ENCODE measurements around the gene TYW1.
"Not testable (repeated sequence)": the region's sequence is repeated elsewhere in the genome, so short reads cannot be mapped to it uniquely, and the experiment has no call there.

The TYW1 gene

GRCh38 chr7:66970310-66970709, 26.3 kb upstream of the TYW1 start:
- no peak for TF ChIP-seq JUND (IDR thresholded peaks at IDR 0.05; ENCODE audit: low read depth)
- in situ Hi-C loops (cut with HindIII; ENCODE audit: low pct_unique_long_range_greater_than_20kb, low sequenced_read_pairs) = no loop called here
- DNase-seq (ENCODE audit: low read depth in 1 of 2, low spot score in 1 of 2) = no peak

- TF ChIP-seq JUND (IDR thresholded peaks at IDR 0.05; ENCODE audit: low read depth) = no peak
- in situ Hi-C loops (cut with HindIII; ENCODE audit: low pct_unique_long_range_greater_than_20kb, low sequenced_read_pairs) = no loop called here
- peak in 1 of 2 experiments; percentile 37 for DNase-seq (ENCODE audit: low read depth in 1 of 2, low spot score in 1 of 2)
Observed at GRCh38 chr7:66974986-66975590, 21.5 kb upstream of the TYW1 start.

- in situ Hi-C loops (cut with HindIII; ENCODE audit: low pct_unique_long_range_greater_than_20kb, low sequenced_read_pairs); DNase-seq (ENCODE audit: low read depth in 1 of 2, low spot score in 1 of 2): not testable (repeated sequence)
Observed at GRCh38 chr7:66978312-66978711, 18.3 kb upstream of the TYW1 start.

- in situ Hi-C loops (cut with HindIII; ENCODE audit: low pct_unique_long_range_greater_than_20kb, low sequenced_read_pairs); DNase-seq (ENCODE audit: low read depth in 1 of 2, low spot score in 1 of 2): not testable (repeated sequence)
Observed at GRCh38 chr7:66979013-66979412, 17.6 kb upstream of the TYW1 start.

GRCh38 chr7:66980336-66980735, 16.3 kb upstream of the TYW1 start:
- in situ Hi-C loops (cut with HindIII; ENCODE audit: low pct_unique_long_range_greater_than_20kb, low sequenced_read_pairs); DNase-seq (ENCODE audit: low read depth in 1 of 2, low spot score in 1 of 2): not testable (repeated sequence)

- in situ Hi-C loops (cut with HindIII; ENCODE audit: low pct_unique_long_range_greater_than_20kb, low sequenced_read_pairs); DNase-seq (ENCODE audit: low read depth in 1 of 2, low spot score in 1 of 2): not testable (repeated sequence)
Observed at GRCh38 chr7:66989552-66989951, 7.1 kb upstream of the TYW1 start.

GRCh38 chr7:66994051-66994450, 2.6 kb upstream of the TYW1 start:
- in situ Hi-C loops (cut with HindIII; ENCODE audit: low pct_unique_long_range_greater_than_20kb, low sequenced_read_pairs); DNase-seq (ENCODE audit: low read depth in 1 of 2, low spot score in 1 of 2): not testable (repeated sequence)

- in situ Hi-C loops (cut with HindIII; ENCODE audit: low pct_unique_long_range_greater_than_20kb, low sequenced_read_pairs) = not testable (repeated sequence)
- peak in 1 of 2 experiments; percentile 94 for DNase-seq (ENCODE audit: low read depth in 1 of 2, low spot score in 1 of 2)
Observed at GRCh38 chr7:66994691-66995049, 2.0 kb upstream of the TYW1 start.

GRCh38 chr7:66995050-66995776, 1.4 kb upstream of the TYW1 start, which contains the start of gene SBDS:
Gene SBDS (minus strand): TSS chr7:66995586. CDS start chr7:66995417, 169 bp downstream.
- DNase-seq (ENCODE audit: low read depth in 1 of 2, low spot score in 1 of 2) = peak; percentile 23 to 100

GRCh38 chr7:67000601-67001258, 4.1 kb downstream of the TYW1 start:
- in situ Hi-C loops (cut with HindIII; ENCODE audit: low pct_unique_long_range_greater_than_20kb, low sequenced_read_pairs) = not testable (repeated sequence)

More at GRCh38 chr7:66995050-66995776, 1.4 kb upstream of the TYW1 start, which contains the start of gene SBDS:
- in situ Hi-C loops (cut with HindIII; ENCODE audit: low pct_unique_long_range_greater_than_20kb, low sequenced_read_pairs) = not testable (repeated sequence)

GRCh38 chr7:67004145-67004544, 7.5 kb downstream of the TYW1 start:
- in situ Hi-C loops (cut with HindIII; ENCODE audit: low pct_unique_long_range_greater_than_20kb, low sequenced_read_pairs); DNase-seq (ENCODE audit: low read depth in 1 of 2, low spot score in 1 of 2): not testable (repeated sequence)

More at GRCh38 chr7:67000601-67001258, 4.1 kb downstream of the TYW1 start:
- peak in 1 of 2 experiments; percentile 30 for DNase-seq (ENCODE audit: low read depth in 1 of 2, low spot score in 1 of 2)

GRCh38 chr7:67006965-67007364, 10.3 kb downstream of the TYW1 start:
- no peak for TF ChIP-seq JUND (IDR thresholded peaks at IDR 0.05; ENCODE audit: low read depth)
- DNase-seq (ENCODE audit: low read depth in 1 of 2, low spot score in 1 of 2) = peak in 1 of 2 experiments; percentile 10
- in situ Hi-C loops (cut with HindIII; ENCODE audit: low pct_unique_long_range_greater_than_20kb, low sequenced_read_pairs) = no loop called here

- no peak for TF ChIP-seq JUND (IDR thresholded peaks at IDR 0.05; ENCODE audit: low read depth)
- in situ Hi-C loops (cut with HindIII; ENCODE audit: low pct_unique_long_range_greater_than_20kb, low sequenced_read_pairs) = no loop called here
- DNase-seq (ENCODE audit: low read depth in 1 of 2, low spot score in 1 of 2) = no peak
Observed at GRCh38 chr7:67008260-67008659, 11.6 kb downstream of the TYW1 start.

GRCh38 chr7:67009677-67010076, 13.0 kb downstream of the TYW1 start:
- DNase-seq (ENCODE audit: low read depth in 1 of 2, low spot score in 1 of 2); in situ Hi-C loops (cut with HindIII; ENCODE audit: low pct_unique_long_range_greater_than_20kb, low sequenced_read_pairs): not testable (repeated sequence)

GRCh38 chr7:67014076-67014622, 17.5 kb downstream of the TYW1 start:
- in situ Hi-C loops (cut with HindIII; ENCODE audit: low pct_unique_long_range_greater_than_20kb, low sequenced_read_pairs) = not testable (repeated sequence)

GRCh38 chr7:67017971-67018370, 21.3 kb downstream of the TYW1 start:
- DNase-seq (ENCODE audit: low read depth in 1 of 2, low spot score in 1 of 2); in situ Hi-C loops (cut with HindIII; ENCODE audit: low pct_unique_long_range_greater_than_20kb, low sequenced_read_pairs): not testable (repeated sequence)

More at GRCh38 chr7:67014076-67014622, 17.5 kb downstream of the TYW1 start:
- DNase-seq (ENCODE audit: low read depth in 1 of 2, low spot score in 1 of 2) = not testable (repeated sequence)
